KBM-7 (cell line): ENCODE measurements around the gene TMTC3.
"Not testable (repeated sequence)": the region's sequence is repeated elsewhere in the genome, so short reads cannot be mapped to it uniquely, and the experiment has no call there.

ENCODE experiments used
- DNase-seq: peaks from one replicate; pipeline ENCODE4 v3.0.0-alpha.2; 2015
- in situ Hi-C: fragments of 300-500 bp; cut with MboI; formaldehyde crosslinking; loops from 2 replicates; pipeline ENCODE4 v1.14.3; 2020; ENCODE audit warnings: low sequenced_read_pairs, low pct_unique_long_range_greater_than_20kb, mixed read lengths

Gene TMTC3

DNA sequence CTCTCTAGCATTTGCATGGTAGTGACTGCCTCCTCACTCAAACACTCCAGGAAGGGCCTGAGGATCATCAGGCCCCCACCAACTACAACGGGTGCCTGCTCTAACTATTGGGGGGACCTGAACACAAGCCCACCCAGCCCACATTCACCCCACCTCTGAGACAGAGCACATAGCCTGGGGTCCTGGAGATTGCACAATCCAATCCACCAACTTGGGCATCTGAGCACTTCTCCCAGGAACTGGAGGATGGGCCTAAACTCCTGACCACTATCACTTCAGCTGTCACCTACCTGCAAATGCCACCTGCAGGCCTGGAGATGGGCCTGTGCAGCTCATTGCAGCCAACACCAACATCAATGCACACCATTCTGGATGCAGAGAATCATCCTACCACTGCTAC is 66.6 kb downstream of the TMTC3 start:
- in situ Hi-C loops, result no loop called here
- no peak for DNase-seq

DNA sequence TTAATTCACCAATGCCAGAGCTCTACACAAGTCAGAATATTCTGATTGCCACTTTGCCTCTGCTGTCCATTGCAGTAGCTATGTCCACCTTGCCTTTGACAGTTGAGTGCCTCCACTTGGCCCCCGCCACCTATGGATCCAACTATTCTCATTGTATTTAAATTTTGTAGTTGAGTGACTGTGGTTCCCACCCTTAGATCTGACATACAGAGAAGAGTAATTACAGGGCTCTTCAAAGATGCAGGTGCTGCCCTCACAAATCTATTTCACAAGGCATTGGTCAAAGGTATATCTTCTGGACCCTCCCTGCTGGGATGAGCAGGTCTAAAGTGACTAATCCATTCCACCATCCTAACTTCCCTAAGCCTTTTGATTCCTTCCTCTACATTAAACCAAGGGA is 68.2 kb downstream of the TMTC3 start:
- in situ Hi-C loops, DNase-seq: not testable (repeated sequence)

DNA sequence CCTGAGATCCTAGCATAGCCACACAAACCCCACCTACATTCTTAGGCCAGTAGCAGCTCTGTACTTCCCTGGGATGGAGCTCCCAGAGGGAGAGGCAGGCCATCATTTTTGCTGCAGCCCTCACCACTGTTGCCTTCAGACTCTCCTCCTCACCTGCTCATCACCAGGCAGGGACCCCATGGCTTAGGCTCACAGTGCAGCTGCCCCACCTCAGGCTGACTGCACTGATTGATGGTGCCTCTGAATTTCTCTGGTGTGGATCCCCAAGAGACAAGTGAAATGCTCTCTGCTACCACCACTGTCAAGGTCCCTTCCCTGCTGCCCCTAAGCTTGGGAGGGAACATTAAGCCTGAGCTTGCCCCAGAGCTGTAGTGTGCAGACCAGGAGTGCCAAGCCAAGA is 76.2 kb downstream of the TMTC3 start:
- in situ Hi-C loops, result no loop called here
- DNase-seq, result no peak

DNA sequence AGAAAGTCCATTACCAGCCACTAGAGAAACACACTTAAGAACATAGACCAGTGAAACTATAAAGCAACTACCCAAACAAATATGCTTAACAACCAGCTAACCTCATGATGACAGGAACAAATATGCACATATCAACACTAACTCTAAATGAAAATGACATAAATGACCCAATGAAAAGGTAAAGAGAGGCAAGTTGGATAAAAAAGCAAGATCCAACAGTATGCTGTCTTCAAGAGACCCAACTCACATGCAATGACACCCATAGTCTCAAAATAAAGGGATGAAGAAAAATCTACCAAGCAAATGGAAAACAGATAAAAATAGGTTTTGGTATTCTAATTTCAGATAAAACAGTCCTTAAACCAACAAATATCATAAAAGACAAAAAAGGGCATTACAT is 77.8 kb downstream of the TMTC3 start:
- in situ Hi-C loops, result no loop called here
- DNase-seq, result no peak

DNA sequence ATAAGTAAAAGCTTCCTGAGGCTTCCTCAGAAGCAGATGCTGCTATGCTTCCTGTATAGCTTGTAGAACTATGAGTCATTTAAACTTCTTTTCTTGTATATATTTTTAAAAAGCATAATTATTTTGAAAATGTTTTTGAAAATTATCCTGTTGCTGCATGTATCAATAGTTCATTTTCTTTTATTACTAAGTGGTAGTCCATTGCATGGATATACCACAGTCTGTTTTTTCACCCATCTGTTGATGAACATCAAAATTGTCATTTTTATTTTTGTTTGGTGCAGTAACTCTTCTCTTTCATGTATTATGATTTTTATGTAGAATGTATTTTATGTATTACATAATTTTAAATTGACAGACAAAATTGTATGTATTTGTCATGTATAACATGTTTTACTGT is 81.4 kb downstream of the TMTC3 start:
- DNase-seq, result no peak
- in situ Hi-C loops, result no loop called here

DNA sequence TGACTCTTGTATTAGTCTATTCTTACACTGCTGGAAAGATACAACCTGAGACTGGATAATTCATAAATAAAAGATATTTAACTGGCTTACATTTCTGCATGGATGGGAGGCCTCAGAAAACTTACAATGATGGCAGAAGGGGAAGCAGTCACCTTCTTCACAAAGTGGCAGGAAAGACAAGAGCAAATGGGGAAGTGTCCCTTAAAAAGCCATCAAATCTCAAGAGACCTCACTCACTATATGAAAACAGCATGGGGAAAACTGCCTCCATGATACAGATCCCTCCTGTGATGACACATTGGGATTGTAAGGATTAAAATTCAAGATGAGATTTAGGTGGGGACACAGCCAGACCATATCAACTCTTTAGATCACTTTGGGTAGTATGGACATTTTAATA is 83.7 kb downstream of the TMTC3 start:
- peak; percentile 27 for DNase-seq
- in situ Hi-C loops, result no loop called here

DNA sequence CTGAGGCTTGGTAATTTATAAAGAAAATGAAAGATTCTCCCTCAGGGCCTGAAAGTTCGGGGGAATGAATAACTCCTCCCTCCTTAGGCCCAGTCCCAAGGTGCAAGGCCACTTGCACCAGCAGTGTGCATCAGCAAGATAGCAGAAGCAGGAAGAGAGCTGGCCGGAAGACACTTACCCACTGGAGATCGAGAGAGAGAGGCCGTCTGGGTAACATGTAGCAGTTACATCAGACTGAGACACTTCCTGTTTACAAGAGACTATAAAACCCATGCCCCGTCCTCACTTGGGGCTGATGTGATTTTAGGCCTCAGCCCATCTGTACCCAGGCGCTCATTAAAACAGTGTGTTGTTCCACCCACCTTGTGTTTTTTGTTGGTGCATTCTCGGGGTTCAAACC is 85.2 kb downstream of the TMTC3 start:
- DNase-seq, result peak; percentile 41
- in situ Hi-C loops, result no loop called here

DNA sequence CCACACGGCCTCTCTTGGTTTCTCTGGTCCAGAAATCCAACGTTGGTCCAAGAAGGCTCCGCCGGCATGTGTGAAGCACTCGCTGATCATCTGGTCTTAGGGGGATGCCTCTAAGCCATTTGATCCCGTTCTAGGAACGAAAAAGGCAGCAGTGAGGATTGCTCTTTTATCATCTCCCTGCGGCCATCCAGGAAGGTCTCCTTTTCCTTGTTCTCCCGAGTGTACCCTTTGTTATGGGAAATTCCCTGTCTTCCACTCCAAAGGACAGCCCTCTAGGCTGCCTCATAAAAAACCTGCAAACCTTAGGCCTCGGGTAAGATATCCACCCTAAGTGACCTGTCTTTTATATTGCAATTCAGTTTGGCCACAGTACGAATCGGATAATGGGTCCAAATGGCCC is 85.8 kb downstream of the TMTC3 start:
- no peak for DNase-seq
- in situ Hi-C loops, result no loop called here

DNA sequence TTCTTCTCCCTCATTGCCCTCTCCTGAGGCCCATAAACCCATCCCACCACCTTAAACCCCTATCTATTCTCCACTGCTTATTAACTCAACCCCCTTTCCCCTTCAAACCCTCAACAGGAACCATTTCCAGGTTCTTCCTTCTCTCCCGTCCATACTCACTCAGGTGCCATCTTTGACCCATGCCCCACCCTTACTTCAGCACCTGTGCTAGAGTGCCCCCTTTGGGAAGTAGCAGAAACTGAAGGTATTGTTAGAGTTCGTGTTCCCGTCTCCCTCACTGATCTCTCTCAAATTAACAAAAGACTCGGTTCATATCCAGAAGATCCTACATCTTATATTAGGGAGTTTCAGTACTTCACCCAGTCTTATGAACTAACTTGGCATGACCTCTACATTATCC is 86.6 kb downstream of the TMTC3 start:
- in situ Hi-C loops, result no loop called here
- no peak for DNase-seq

DNA sequence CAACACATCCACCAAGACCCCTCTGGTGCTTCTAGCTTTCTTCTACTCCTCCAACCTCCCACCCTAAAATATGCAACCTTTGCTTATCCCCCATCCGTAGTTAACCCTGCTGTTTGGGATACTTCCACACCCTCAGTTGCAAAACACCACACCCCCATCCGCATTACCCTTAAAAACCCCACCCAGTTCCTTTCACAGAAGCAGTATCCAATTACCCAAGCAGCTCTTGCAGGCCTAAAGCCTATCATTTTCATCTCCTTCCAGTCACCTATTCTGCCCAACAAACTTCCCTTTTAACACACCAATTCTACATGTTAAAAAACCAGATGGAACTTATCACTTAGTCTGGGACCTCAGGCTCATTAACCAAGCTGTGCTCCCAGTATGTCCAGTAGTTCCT is 88.2 kb downstream of the TMTC3 start:
- DNase-seq, result no peak
- in situ Hi-C loops, result no loop called here

DNA sequence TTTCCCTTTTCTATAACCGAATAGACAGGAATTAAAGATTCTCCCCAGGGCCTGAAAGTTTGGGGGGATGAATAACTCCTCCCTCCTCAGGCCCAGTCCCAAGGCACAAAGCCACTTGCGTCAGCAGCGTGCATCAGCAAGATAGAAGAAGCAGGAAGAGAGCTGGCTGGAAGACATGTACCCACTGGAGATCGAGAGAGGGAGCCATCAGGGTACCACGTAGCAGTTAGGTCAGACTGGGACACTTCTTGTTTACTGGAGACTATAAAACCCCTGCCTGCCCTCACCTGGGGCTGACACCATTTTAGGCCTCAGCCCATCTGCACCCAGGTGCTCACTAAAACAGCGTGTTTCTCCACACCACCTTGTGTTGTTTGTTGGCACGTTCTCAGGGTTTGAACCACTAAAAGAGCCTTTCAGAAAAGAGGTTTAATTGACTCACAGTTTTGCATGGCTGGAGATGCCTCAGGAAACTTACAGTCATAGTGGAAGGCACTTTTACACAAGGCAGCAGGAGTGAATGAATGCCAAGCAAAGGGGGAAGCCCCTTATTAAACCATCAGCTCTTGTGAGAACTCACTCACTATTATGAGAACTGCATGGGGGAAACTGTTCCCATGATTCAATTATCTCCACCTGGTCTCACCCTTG is 93.2 kb downstream of the TMTC3 start:
- no peak for DNase-seq
- in situ Hi-C loops, result no loop called here

DNA sequence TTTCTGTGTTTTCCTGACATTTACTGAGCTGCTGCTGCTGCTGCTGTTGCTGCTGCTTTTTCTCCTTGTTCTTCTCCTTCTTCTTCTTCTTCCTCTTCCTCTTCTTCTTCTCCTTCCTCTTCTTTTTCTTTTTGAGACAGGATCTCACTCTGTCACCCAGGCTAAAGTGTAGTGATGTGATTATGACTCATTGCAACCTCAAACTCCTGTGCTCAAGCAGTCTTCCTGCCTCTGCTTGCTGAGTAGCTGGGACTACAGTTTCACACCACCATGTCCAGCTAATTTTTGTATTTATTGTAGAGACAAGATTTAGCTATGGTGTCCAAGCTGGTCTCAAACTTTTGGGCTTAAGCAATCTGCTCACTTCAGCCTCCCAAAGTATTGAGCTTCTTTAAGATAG is 95.8 kb downstream of the TMTC3 start:
- in situ Hi-C loops, result no loop called here
- peak; percentile 8 for DNase-seq

DNA sequence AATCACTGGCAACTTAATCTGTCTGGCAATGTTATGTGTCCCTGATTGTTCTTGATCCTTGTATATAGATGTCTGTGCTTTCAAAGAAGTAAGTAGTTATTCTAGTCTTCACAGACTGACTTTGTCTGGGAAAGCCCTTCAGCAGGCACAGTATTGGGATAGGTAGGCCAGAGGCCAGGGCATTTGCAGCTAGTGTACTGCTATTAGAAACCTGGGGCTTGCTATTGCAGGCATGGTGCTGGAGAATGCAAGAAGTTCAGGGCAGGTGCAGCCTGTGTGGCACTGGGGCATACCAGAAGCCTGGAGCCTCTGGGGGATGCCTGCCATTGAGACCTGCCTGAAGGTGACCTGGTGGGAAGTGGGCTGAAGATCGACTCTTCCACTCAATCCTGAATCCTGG is 96.3 kb downstream of the TMTC3 start:
- in situ Hi-C loops, result no loop called here
- no peak for DNase-seq

DNA sequence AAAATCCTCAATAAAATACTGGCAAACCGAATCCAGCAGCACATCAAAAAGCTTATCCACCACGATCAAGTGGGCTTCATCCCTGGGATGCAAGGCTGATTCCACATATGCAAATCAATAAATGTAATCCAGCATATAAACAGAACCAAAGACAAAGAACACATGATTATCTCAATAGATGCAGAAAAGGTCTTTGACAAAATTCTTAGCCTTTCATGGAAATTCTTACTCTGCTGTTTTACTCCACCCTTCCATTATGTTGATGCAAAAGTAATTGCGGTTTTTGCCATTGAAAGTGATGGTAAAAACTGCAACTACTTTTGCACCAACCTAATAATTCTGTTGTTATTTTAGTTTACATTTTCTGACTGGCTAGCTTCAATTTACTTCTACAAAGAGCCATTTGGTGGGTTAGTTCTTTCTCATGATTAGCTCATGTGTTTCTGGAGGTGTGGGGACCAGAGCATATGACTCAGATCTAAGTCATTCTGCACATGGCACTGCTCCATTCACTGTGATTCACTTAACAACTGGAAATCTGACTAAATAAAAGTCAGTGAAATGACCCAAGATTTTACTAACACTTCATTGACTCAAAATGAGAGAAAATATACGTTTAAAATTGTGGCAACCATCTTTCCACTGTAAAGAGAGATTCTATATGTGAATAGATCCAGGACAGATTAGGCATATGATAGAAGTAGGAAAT is 99.9 kb downstream of the TMTC3 start:
- no peak for DNase-seq

DNA sequence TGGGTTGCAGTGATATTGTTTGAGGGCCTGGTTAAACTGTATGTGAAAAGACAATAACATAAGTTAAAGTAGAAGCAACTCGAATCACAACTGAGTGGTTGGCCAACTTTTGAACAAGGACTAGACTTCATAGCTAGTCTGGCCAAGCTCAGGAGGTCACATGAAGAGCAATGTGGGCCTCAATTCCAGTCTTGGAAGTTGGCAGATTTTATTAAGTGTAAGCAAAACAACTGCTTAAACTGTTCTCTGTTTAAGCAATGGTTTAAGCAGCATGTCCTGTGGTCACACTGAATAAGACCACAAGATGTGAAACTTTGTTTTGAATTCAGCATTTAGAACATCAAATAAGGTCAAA is 100.4 kb downstream of the TMTC3 start:
- in situ Hi-C loops, result no loop called here
- no peak for DNase-seq

More for the DNA sequence above, 99.9 kb downstream of the TMTC3 start:
- in situ Hi-C loops, result no loop called here

DNA sequence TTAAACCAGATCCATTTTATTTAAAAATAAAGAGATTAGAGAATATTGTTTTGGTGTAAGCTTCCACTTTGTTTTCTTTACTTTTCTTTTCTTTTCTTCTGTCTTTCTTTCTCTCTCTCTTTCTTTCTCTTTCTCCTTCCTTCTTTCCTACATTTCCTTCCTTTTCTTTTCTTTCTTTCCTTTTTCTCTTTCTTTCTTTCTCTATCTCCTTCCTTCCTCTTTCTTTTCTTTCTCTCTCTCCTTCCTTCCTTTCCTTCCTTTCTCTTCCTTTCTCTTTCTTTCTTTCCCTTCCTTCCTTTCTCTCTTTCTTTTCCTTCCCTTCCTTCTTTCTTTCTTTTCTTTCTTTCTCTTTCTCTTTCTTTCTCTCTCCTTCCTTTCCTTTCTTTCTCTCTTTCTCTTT is 100.8 kb downstream of the TMTC3 start:
- in situ Hi-C loops, result no loop called here

DNA sequence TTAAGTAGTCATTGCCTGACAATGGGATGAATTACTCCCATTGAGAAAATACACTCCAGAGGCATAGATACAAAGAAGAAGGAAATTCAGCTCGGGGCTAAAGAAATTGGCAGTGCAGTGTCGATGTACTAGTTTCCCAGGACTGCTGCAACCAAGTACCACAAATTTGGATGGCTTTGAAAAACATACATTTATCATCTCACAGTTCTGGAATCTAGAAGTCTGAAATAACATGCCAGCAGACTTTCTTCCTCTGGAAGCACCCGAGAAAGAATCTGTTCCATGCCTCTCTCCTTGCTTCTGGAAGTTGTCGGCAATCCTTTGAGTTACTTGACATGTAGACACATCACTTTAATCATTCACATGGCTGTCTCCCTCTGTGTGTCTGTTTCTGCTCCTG is 101.9 kb downstream of the TMTC3 start:
- in situ Hi-C loops, result no loop called here
- DNase-seq, result no peak

More for the DNA sequence above, 100.8 kb downstream of the TMTC3 start:
- no peak for DNase-seq

DNA sequence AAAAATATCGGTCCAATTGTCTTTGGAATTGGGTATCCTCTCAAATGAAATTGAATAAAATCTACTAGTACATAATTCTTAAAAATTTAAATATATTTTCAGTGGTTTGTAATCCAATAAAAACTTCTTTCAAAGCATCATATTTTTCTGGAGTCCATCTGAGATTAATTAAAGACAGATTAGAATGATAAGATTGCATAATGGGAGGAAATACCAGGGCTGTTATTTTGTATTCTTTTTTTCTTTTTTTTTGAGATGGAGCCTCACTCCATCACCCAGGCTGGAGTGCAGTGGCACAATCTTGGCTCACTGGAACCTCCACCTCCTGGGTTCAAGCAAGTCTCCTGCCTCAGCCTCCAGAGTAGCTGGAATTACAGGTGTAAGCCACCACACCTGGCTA is 103.8 kb downstream of the TMTC3 start:
- no peak for DNase-seq

DNA sequence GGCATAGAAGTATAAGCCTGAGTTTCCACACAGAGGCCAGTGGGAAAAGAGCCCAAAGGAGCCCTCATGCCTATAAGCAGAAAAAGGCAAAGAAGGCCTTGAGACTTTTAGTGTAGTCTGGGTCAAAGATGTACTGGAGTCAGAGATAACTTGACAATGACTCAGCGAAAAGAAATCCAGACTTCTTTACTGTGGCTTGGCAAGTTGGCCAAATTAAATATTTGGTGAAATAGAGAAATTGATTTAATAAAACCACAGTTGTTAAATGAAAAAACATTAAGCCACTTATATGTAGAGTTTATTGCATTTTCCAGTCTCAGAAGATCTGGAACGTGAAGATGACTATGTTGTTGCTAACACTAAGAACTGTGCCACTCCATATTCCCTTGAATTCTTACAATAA is 105.1 kb downstream of the TMTC3 start:
- in situ Hi-C loops, result no loop called here
- no peak for DNase-seq

More for the DNA sequence above, 103.8 kb downstream of the TMTC3 start:
- in situ Hi-C loops, result no loop called here

DNA sequence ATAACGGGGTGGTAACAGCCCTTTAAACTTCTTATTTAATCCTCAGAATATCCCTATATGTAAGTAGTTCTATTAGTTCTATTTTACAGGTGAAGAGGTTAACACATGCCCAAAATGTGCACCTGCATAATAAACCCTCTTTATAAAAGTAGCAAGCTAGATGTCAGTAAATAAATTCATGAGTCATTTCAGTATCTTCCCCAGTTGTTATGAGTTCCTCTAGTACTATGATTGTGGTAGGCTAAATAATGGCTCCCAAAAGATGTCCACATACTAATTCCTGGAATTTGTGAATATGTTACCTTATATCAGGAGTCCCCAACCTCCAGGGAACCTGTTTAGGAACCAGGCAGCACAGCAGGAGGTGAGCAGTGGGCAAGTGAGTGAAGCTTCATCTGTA is 106.5 kb downstream of the TMTC3 start:
- DNase-seq, result no peak
- in situ Hi-C loops, result no loop called here
